ENCODE measurements around the gene COX8C. TPM values are rescaled to one million over a fixed set of nuclear protein-coding genes. Genes with fewer than 3 reads are reported as not detected.
A peak's percentile ranks its signal among the peaks of the same experiment; 100 is the strongest.

COX8C gene
- total and polyA plus RNA-seq, 2 of the 8 experiments (the other 6 are each of a cell fraction or from before 2014, with no cell fraction given) = not detected

DNA sequence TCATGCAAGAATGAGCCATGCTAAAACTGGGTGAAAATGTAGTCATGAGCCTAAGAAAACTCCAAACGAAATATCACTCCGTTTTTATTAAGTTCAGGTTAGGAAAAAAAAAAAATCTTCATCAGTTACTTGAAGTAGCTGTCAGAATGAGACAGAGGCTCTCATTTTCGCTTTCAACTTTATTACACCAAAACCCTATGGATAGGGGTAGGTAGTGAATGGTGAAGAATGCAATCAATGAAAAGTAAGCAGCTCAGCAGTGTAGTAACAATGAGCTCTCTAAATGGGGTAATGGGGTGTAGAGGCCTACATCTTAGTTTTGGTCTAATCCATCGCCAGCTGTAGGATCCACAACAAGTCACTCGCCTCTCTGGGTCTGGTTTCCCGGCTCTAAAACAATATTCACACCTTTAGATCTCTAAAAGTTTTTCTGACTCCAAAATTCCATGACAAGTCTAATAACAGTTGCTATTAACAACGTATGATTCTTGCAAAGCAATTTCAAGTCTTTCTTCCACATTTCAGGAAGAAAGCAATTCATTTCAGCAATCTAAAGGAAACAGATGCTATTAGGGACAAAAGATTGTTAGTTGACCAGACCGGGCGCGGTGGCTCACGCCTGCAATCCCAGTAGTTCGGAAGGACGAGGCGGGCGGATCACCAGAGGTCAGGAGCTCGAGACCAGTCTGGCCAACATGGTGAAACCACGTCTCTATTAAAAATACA is 15.8 kb upstream of the COX8C start:
- Histone ChIP-seq H3K79me2 (ENCODE audit: control insufficient read depth in 1 of 2, insufficient read depth in 2 of 2, low read length in 2 of 2) (peaks cover 19 to 72% of the 10 kb centered on the region in 2 experiments), H3K27ac (ENCODE audit: low read depth, low read length) (no peak overlapping the region), H3K23ac (ENCODE audit: insufficient read length) (no peak overlapping the region), H4K8ac (ENCODE audit: extremely low read depth, insufficient read depth, low read length) (no peak overlapping the region), H3K79me1 (ENCODE audit: low read depth, low read length) (peaks cover 6% of the 10 kb centered on the region; the same call in 1 of the 2 replicates), H2BK15ac (ENCODE audit: low read length) (no peak overlapping the region), H3K4ac (replicated peaks; ENCODE audit: insufficient read length, low read depth, low read length) (no peak overlapping the region), H3K14ac (ENCODE audit: insufficient read length) (no peak overlapping the region), H2AFZ (ENCODE audit: low read length) (no peak overlapping the region), H4K91ac (replicated peaks; ENCODE audit: insufficient read length, low read length) (no peak overlapping the region), H3K4me1 (replicated peaks in 1 of 4; ENCODE audit: control insufficient read depth in 3 of 4, insufficient read depth in 4 of 4, low read length in 3 of 4) (peaks cover 3 to 4% (median 3%) of the 10 kb centered on the region in 4 experiments; a peak in 6 of 7 replicates), H3K4me3 (ENCODE audit: extremely low read depth in 1 of 4, insufficient read depth in 2 of 4, low read depth in 3 of 4, low read length in 4 of 4) (peak overlapping the region; percentile 79 to 92 (median 84); a peak in 5 of 8 replicates), H3K23me2 (ENCODE audit: low read depth, low read length) (peaks cover 9% of the 10 kb centered on the region), H4K20me1 (replicated peaks in 1 of 2; ENCODE audit: control insufficient read depth in 1 of 2, insufficient read depth in 2 of 2, low read length in 2 of 2) (peaks cover under 1 to 16% of the 10 kb centered on the region in 2 experiments), H3K9me3 (ENCODE audit: insufficient read depth in 2 of 2, low read depth in 1 of 2, low read length in 1 of 2) (no peaks in the 10 kb centered on the region), H2BK20ac (ENCODE audit: low read length) (no peak overlapping the region), H2BK120ac (replicated peaks; ENCODE audit: low read depth, low read length) (no peak overlapping the region), H3K4me2 (ENCODE audit: insufficient read depth in 1 of 2, low read depth in 2 of 2, low read length in 2 of 2) (peak overlapping the region; percentile 81 to 84), H2BK5ac (ENCODE audit: low read depth, low read length) (no peak overlapping the region), H3K18ac (ENCODE audit: extremely low read depth, low read length) (no peak overlapping the region), H2AK5ac (ENCODE audit: low read depth, low read length) (no peak overlapping the region), H3K27me3 (replicated peaks in 1 of 4; ENCODE audit: control insufficient read depth in 3 of 4, extremely low read depth in 1 of 4, insufficient read depth in 3 of 4, low read length in 3 of 4) (no peaks in the 10 kb centered on the region), H3K9ac (replicated peaks in 1 of 4; ENCODE audit: extremely low read depth in 1 of 4, low read depth in 3 of 4, low read length in 3 of 4) (no peak overlapping the region), H4K5ac (ENCODE audit: insufficient read length, low read depth, low read length) (no peak overlapping the region), H3K36me3 (ENCODE audit: control insufficient read depth in 2 of 4, insufficient read depth in 4 of 4, low read length in 3 of 4) (no peaks in the 10 kb centered on the region), H2BK12ac (ENCODE audit: low read depth, low read length) (no peak overlapping the region), H3K56ac (replicated peaks; ENCODE audit: insufficient read length, low read depth, low read length) (no peak overlapping the region)
- ChIA-PET CTCF (ENCODE audit: partially characterized antibody) (interaction anchor here (0.7 to 1.5 kb wide), 4 partner anchors 20 to 112 kb away, joined by 3 read pairs; no protein-coding TSS in a partner anchor), POLR2A (ENCODE audit: partially characterized antibody) (interaction anchor here (0.7 to 1.1 kb wide), 3 partner anchors 13 to 26 kb away, joined by 3 read pairs; no protein-coding TSS in a partner anchor)
- no peak for TF ChIP-seq CEBPB (IDR thresholded peaks at IDR 0.05; ENCODE audit: low read depth, low read length)
- TF ChIP-seq SP4 (IDR thresholded peaks at IDR 0.05; ENCODE audit: low read length) = no peak
- TF ChIP-seq SIRT6 (IDR thresholded peaks at IDR 0.05; ENCODE audit: low read length) = no peak
- 85% methylated on average over 17 of the region's 17 CpGs; no CpG with 5 or more reads in 1 of the 2 experiments for WGBS, 2 experiments (ENCODE audit: extremely low coverage in 1 of 2, insufficient coverage in 1 of 2, insufficient read length in 1 of 2, insufficient replicate concordance in 2 of 2, low coverage in 1 of 2, low lambda C conversion rate in 2 of 2, missing lambda C conversion rate in 1 of 2)
- no peak for FAIRE-seq
- no peak for DNase-seq (ENCODE audit: low read depth in 1 of 2, low spot score in 2 of 2)

Measured in H1 (cell line).